GM23248 (cell line): ENCODE measurements around the gene SLC35D3.
"Not testable (repeated sequence)": the region's sequence is repeated elsewhere in the genome, so short reads cannot be mapped to it uniquely, and the experiment has no call there.

Experiments used
- EZH2 ChIP-seq: fragments of 200-600 bp; sonication (generic); IDR thresholded peaks from 2 replicates; pipeline ENCODE4 v1.6.1; 2018; ENCODE audit warnings: antibody characterized with exemption, mild to moderate bottlenecking; ENCODE audit not compliant: insufficient read depth, poor library complexity, severe bottlenecking
- EZH2phosphoT487 ChIP-seq: fragments of 200-600 bp; sonication (generic); IDR thresholded peaks from 2 replicates; pipeline ENCODE4 v1.6.1; 2018; ENCODE audit warnings: antibody characterized with exemption, moderate library complexity, mild to moderate bottlenecking, low read depth; ENCODE audit not compliant: insufficient read depth

GRCh38 chr6:136876469-136876868 is 45.6 kb upstream of the SLC35D3 start:
- not testable (repeated sequence) for TF ChIP-seq EZH2, EZH2phosphoT487
